Measurements from ENCODE around the gene ACSS3. TPM values are rescaled to one million over a fixed set of nuclear protein-coding genes. Genes with fewer than 3 reads are reported as not detected.

The ACSS3 gene
- total RNA-seq, 1 donor from 2014 or later, result 32.4 TPM

DNA sequence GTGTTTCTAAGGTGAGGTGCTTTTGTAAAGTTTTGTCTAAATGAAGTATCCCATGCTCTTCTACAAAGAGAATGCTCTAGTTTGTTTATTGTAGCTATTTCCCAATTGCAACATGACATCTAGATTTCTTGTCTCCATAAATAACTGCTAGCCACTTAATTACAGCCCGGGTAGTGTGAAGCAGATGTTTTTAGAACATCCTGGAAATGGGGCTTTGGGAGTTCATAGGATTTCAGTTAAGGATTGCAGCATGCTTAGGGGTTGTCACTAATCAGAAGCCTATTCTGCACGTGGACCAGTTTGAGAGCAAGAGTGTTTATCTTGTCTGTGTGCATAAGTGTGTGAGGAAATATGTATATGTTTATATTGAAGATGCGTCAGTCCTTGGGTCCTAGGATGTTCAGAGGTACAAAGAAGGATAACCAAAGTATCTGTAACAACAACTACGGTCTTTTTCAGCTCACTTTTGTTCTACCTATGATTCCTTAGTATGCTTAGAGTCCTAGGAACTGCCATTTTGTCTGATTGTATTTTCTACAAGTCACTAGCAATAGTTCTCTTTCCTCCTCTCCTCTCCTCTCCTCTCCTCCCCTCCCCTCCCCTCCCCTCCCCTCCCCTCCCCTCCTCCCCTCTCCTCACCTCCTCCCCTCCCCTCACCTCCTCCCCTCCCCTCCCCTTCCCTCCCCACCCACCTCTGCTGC is 135.3 kb downstream of the ACSS3 start:
- H3K27me3 ChIP-seq (ENCODE audit: low read depth), result no peaks in the 10 kb centered on the region
- intact Hi-C loops (cut with DNase I), result no loop called here
- no peak overlapping the region for H3K27ac ChIP-seq
- peaks cover 3% of the 10 kb centered on the region for H3K4me1 ChIP-seq
- TF ChIP-seq, protein P1, sequence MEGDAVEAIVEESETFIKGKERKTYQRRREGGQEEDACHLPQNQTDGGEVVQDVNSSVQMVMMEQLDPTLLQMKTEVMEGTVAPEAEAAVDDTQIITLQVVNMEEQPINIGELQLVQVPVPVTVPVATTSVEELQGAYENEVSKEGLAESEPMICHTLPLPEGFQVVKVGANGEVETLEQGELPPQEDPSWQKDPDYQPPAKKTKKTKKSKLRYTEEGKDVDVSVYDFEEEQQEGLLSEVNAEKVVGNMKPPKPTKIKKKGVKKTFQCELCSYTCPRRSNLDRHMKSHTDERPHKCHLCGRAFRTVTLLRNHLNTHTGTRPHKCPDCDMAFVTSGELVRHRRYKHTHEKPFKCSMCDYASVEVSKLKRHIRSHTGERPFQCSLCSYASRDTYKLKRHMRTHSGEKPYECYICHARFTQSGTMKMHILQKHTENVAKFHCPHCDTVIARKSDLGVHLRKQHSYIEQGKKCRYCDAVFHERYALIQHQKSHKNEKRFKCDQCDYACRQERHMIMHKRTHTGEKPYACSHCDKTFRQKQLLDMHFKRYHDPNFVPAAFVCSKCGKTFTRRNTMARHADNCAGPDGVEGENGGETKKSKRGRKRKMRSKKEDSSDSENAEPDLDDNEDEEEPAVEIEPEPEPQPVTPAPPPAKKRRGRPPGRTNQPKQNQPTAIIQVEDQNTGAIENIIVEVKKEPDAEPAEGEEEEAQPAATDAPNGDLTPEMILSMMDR (IDR thresholded peaks at IDR 0.05), result no peak
- ATAC-seq (no peak), DNase-seq (no peak)
- H3K9me3 ChIP-seq, result no peaks in the 10 kb centered on the region
- no peak overlapping the region for H3K4me3 ChIP-seq
- H3K36me3 ChIP-seq, result no peaks in the 10 kb centered on the region

DNA sequence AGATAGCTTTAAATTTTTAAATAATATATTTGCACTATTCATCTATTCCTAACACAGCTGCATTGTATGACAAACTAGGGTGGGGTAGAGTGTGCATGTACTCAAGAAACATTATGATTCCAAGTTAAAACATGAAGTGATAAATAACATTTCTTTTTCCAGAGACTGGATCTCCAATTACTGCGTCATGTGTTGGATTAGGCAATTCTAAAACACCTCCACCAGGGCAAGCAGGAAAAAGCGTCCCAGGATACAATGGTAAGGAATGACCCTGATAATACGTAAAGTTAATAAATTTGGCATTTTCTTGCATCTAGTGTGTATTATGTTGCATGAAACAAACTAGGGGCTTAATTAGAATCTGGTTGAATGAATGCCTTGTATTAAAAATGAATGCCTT is 138.9 kb downstream of the ACSS3 start:
- H3K36me3 ChIP-seq, result no peaks in the 10 kb centered on the region
- ATAC-seq, result no peak
- H3K4me1 ChIP-seq, result no peaks in the 10 kb centered on the region
- H3K4me3 ChIP-seq, result no peak overlapping the region
- H3K27me3 ChIP-seq (ENCODE audit: low read depth), result no peaks in the 10 kb centered on the region
- TF ChIP-seq, protein P1 (IDR thresholded peaks at IDR 0.05), result no peak
- no peak overlapping the region for H3K27ac ChIP-seq
- H3K9me3 ChIP-seq, result no peaks in the 10 kb centered on the region
- no peak for DNase-seq
- intact Hi-C loops (cut with DNase I), result no loop called here

DNA sequence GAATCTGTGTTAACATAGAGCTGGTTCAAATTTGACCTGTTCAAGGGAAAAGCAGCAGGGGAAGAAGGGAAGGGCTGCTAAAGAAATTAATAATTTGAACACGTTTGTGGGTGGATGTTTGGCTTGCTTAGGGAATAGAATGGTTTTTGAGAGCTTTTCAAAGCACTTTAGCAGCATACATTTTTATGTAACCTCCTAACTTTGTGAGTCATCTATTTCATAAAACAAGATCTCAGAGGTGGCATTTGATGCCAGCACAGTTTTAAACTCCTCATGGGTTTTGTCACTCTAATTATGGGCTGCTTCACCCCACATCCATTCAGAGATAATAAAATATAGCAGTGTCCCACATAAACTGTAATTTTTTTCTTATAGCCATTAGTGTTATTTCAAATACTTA is 143.8 kb downstream of the ACSS3 start:
- TF ChIP-seq, protein P1 (IDR thresholded peaks at IDR 0.05), result no peak
- H3K27me3 ChIP-seq (ENCODE audit: low read depth), result no peaks in the 10 kb centered on the region
- H3K27ac ChIP-seq, result no peak overlapping the region
- no peaks in the 10 kb centered on the region for H3K36me3 ChIP-seq
- intact Hi-C loops (cut with DNase I), result no loop called here
- no peaks in the 10 kb centered on the region for H3K9me3 ChIP-seq
- ATAC-seq, result peak in 1 of 2 donors; percentile 29
- H3K4me1 ChIP-seq, result no peaks in the 10 kb centered on the region
- DNase-seq, result no peak
- H3K4me3 ChIP-seq, result no peak overlapping the region

- Histone ChIP-seq H3K9me3 (no peaks in the 10 kb centered on the region), H3K4me3 (no peak overlapping the region), H3K4me1 (no peaks in the 10 kb centered on the region), H3K36me3 (no peaks in the 10 kb centered on the region), H3K27me3 (ENCODE audit: low read depth) (no peaks in the 10 kb centered on the region), H3K27ac (no peak overlapping the region)
- ATAC-seq, result no peak
- DNase-seq, result no peak
- TF ChIP-seq, protein P1 (IDR thresholded peaks at IDR 0.05), result no peak
- intact Hi-C loops (cut with DNase I), result no loop called here
Observed at GRCh38 chr12:81222846-81223592, 145.1 kb downstream of the ACSS3 start.

GRCh38 chr12:81224626-81225025 is 146.7 kb downstream of the ACSS3 start:
- ATAC-seq, result no peak
- TF ChIP-seq, protein P1 (IDR thresholded peaks at IDR 0.05), result no peak
- H3K9me3 ChIP-seq, result no peaks in the 10 kb centered on the region
- H3K36me3 ChIP-seq, result no peaks in the 10 kb centered on the region
- no peak overlapping the region for H3K27ac ChIP-seq
- no peak overlapping the region for H3K4me3 ChIP-seq
- H3K4me1 ChIP-seq, result no peaks in the 10 kb centered on the region
- no peak for DNase-seq
- intact Hi-C loops (cut with DNase I), result no loop called here
- no peaks in the 10 kb centered on the region for H3K27me3 ChIP-seq (ENCODE audit: low read depth)

All from lower lobe of right lung (tissue), 2 donors.